H1 (cell line): Measurements from ENCODE around the gene CA10. TPM values are rescaled to one million over a fixed set of nuclear protein-coding genes. Genes with fewer than 3 reads are reported as not detected.

Experiments used
- CBX5 ChIP-seq: fragments of 300-800, 300-1000 bp; sonication (generic); IDR thresholded peaks from 2 replicates; pipeline ENCODE4 v1.7.1; 2016; ENCODE audit warnings: antibody characterized with exemption, low read length, low read depth
- CEBPB ChIP-seq: IDR thresholded peaks from 2 replicates; pipeline ENCODE4 v1.6.1; 2012; ENCODE audit warnings: low read depth, low read length
- HDAC6 ChIP-seq: IDR thresholded peaks from one replicate; pipeline ENCODE4 v1.7.1; 2012; ENCODE audit warnings: low read depth, mild to moderate bottlenecking, inconsistent platforms, low read length, moderate library complexity
- JUN ChIP-seq: IDR thresholded peaks from 2 replicates; pipeline ENCODE4 v1.6.1; 2011; ENCODE audit warnings: low read depth, mild to moderate bottlenecking, improper control_type of control experiment, low read length
- KDM5A ChIP-seq: fragments of 200-600 bp; IDR thresholded peaks from 2 replicates; pipeline ENCODE4 v1.7.1; 2012; ENCODE audit warnings: mild to moderate bottlenecking, low read length, inconsistent platforms, mixed read lengths
- POLR2A ChIP-seq, 2 experiments: IDR thresholded peaks; 1 replicate in 1 of 2; 2 replicates in 1 of 2; pipeline ENCODE4 v1.6.1; 2011; ENCODE audit warnings: low read depth in 2 of 2, low read length in 2 of 2, mild to moderate bottlenecking in 2 of 2; ENCODE audit errors: control extremely low read depth in 1 of 2
- RAD21 ChIP-seq, 2 experiments: IDR thresholded peaks in 1 of 2; conservative IDR thresholded peaks in 1 of 2; 2 replicates each; pipeline ENCODE4 v1.6.1; 2011; ENCODE audit warnings: low read depth in 2 of 2, low read length in 2 of 2, improper control_type of control experiment in 1 of 2, inconsistent platforms in 1 of 2, mild to moderate bottlenecking in 1 of 2, moderate library complexity in 1 of 2
- polyA plus RNA-seq, 7 experiments: library from polyadenylated mRNA; depleted of rRNA in 3 of 7; stranded (reverse) in 5 of 7; unstranded in 2 of 7; fragments of >200 nt in 5 of 7; fragments of 200-250 nt in 2 of 7; gene quantifications; 1 replicate in 5 of 7; 2 replicates in 1 of 7; 4 replicates in 1 of 7; pipeline versions ENCODE4 v1.2.1 to v1.2.3, GENCODE V29; 2011 to 2013; ENCODE audit warnings: missing spikeins in 2 of 7, mixed read lengths in 2 of 7
- total RNA-seq: library from RNA; stranded (reverse); fragmentation: NEBNext Ultra II Directional; extraction: Animal tissue kit (Norgen Biotek cat#: 25700); gene quantifications from 2 replicates; pipeline ENCODE4 v1.2.1, GENCODE V29; 2021

Gene CA10
- total and polyA plus RNA-seq, 2 of the 8 experiments (the other 6 are each of a cell fraction or from before 2014, with no cell fraction given) = 0.60 to 0.63 TPM

DNA sequence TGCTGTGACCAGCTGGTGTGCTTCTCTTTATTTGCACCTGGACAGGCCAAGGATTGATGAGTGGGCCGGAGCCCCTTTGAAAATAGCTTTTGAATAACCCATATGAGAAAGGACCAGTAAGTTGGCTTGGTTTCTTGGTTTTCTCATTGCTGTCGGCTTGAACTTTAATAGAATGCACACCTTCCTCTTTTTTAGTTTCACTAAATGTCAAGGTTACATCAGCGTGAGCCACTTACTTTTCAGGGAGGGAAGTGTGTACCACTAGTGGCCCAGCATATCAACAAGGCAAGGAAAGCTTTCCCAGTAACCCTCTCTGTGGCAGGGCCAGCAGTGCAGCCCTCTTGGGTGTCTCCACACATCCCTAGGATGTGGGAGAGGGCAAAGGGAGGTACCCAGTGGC is 433.3 kb downstream of the CA10 start (continued):
- TF ChIP-seq CBX5 (no peak), HDAC6 (no peak), POLR2A (IDR thresholded peaks at IDR 0.05; ENCODE audit: control extremely low read depth in 1 of 2, low read depth in 2 of 2, low read length in 2 of 2) (no peak), KDM5A (no peak), JUN (no peak), RAD21 (IDR thresholded peaks at IDR 0.05 in 1 of 2, conservative IDR thresholded peaks at IDR 0.05 in 1 of 2; ENCODE audit: low read depth in 2 of 2, low read length in 2 of 2) (no peak), CEBPB (no peak)
